Breast epithelium (tissue), 3 donors: ENCODE measurements around the gene VIM.

Experiments used
- CTCF ChIP-seq, 3 donors: fragments of 450-650 bp; IDR thresholded peaks; one replicate each; pipeline ENCODE4 v1.5.1; 2016 to 2017; ENCODE audit warnings: antibody characterized with exemption in 3 of 3, mild to moderate bottlenecking in 3 of 3, moderate library complexity in 3 of 3
- POLR2A ChIP-seq: fragments of 450-650 bp; IDR thresholded peaks from one replicate; pipeline ENCODE4 v1.6.1; 2016; ENCODE audit warnings: antibody characterized with exemption, mild to moderate bottlenecking, moderate library complexity
- POLR2AphosphoS5 ChIP-seq, 3 donors: sonication (generic); formaldehyde crosslinking; IDR thresholded peaks; one replicate each; pipeline ENCODE4 v1.6.1; 2017; ENCODE audit warnings: antibody characterized with exemption in 3 of 3

- TF ChIP-seq CTCF (IDR thresholded peaks at IDR 0.05) (no peak), POLR2A (no peak), POLR2AphosphoS5 (IDR thresholded peaks at IDR 0.05) (no peak)
These were observed 44.6 kb downstream of the VIM start for GRCh38 chr10:17272648-17273047.
